OCI-LY1 (cell line): ENCODE measurements around the gene PSME4.

Source experiments
- H2AFZ ChIP-seq: fragments of 200-600 bp; sonication (generic), shearing (Covaris generic); 2 replicates; pipeline ENCODE4 v1.6.0; 2014; ENCODE audit warnings: antibody characterized with exemption, mild to moderate bottlenecking, low read length
- H3F3A ChIP-seq: fragments of 200-600 bp; sonication (generic), shearing (Covaris generic); 2 replicates; pipeline ENCODE4 v1.6.0; 2014; ENCODE audit warnings: mild to moderate bottlenecking, antibody characterized with exemption, low read length, moderate library complexity; ENCODE audit not compliant: insufficient read depth
- H3K27ac ChIP-seq: fragments of 200-600 bp; sonication (generic); 2 replicates; pipeline ENCODE4 v1.5.1; 2014; ENCODE audit warnings: low read length, mixed run types, mild to moderate bottlenecking, low read depth; ENCODE audit not compliant: poor library complexity, severe bottlenecking
- H3K27me3 ChIP-seq: fragments of 200-600 bp; sonication (generic); 2 replicates; pipeline ENCODE4 v1.6.0; 2014; ENCODE audit warnings: antibody characterized with exemption, mild to moderate bottlenecking, low read length, moderate library complexity; ENCODE audit not compliant: insufficient read depth
- H3K36me3 ChIP-seq: fragments of 200-600 bp; sonication (generic); 2 replicates; pipeline ENCODE4 v1.6.1; 2014; ENCODE audit warnings: mild to moderate bottlenecking, antibody characterized with exemption, low read length, moderate library complexity, mixed read lengths; ENCODE audit not compliant: insufficient read depth
- H3K4me1 ChIP-seq: fragments of 200-600 bp; sonication (generic); 2 replicates; pipeline ENCODE4 v1.5.1; 2014; ENCODE audit warnings: mild to moderate bottlenecking, low read length, moderate library complexity; ENCODE audit not compliant: insufficient read depth, severe bottlenecking
- H3K4me2 ChIP-seq: fragments of 200-600 bp; sonication (generic), shearing (Covaris generic); 2 replicates; pipeline ENCODE4 v1.6.1; 2014; ENCODE audit warnings: low read length
- H3K4me3 ChIP-seq: fragments of 200-600 bp; sonication (generic); 2 replicates; pipeline ENCODE4 v1.5.1; 2014; ENCODE audit warnings: low read length, low read depth, mild to moderate bottlenecking, mixed read lengths; ENCODE audit not compliant: poor library complexity, severe bottlenecking
- H3K79me2 ChIP-seq: fragments of 200-600 bp; shearing (Covaris generic); 2 replicates; pipeline ENCODE4 v1.6.1; 2016; ENCODE audit warnings: mixed run types, low read length, mixed read lengths; ENCODE audit not compliant: insufficient read depth
- H3K9ac ChIP-seq: fragments of 200-600 bp; sonication (generic), shearing (Covaris generic); 2 replicates; pipeline ENCODE4 v1.6.1; 2014; ENCODE audit warnings: mild to moderate bottlenecking, low read length, mixed read lengths
- H3K9me2 ChIP-seq: fragments of 200-600 bp; sonication (generic), shearing (Covaris generic); 2 replicates; pipeline ENCODE4 v1.6.1; 2014; ENCODE audit warnings: low read depth, mild to moderate bottlenecking, low read length, mixed read lengths
- H3K9me3 ChIP-seq: fragments of 200-600 bp; shearing (Covaris generic); 2 replicates; pipeline ENCODE4 v1.6.1; 2014; ENCODE audit warnings: low read length, mixed read lengths
- H4K20me1 ChIP-seq: fragments of 200-600 bp; sonication (generic), shearing (Covaris generic); 2 replicates; pipeline ENCODE4 v1.6.0; 2016; ENCODE audit warnings: mild to moderate bottlenecking, low read length; ENCODE audit not compliant: insufficient read depth
- CTCF ChIP-seq: fragments of 200-600 bp; sonication (generic), shearing (Covaris generic); IDR thresholded peaks from 2 replicates; pipeline ENCODE4 v1.5.1; 2017; ENCODE audit warnings: mild to moderate bottlenecking, antibody characterized with exemption, low read length, moderate library complexity, mixed read lengths
- EZH2 ChIP-seq: fragments of 200-600 bp; sonication (generic), shearing (Covaris generic); IDR thresholded peaks from 2 replicates; pipeline ENCODE4 v1.8.0; 2017; ENCODE audit warnings: borderline replicate concordance, mixed run types, mild to moderate bottlenecking, antibody characterized with exemption, low read length, moderate library complexity, mixed read lengths

Gene PSME4

GRCh38 chr2:53903011-53903410, 67.8 kb downstream of the PSME4 start:
- H3K27me3 ChIP-seq: no peaks in the 10 kb centered on the region
- no peak overlapping the region for H2AFZ ChIP-seq
- H3F3A ChIP-seq: no peaks in the 10 kb centered on the region
- no peak overlapping the region for H3K4me2 ChIP-seq
- H4K20me1 ChIP-seq: no peaks in the 10 kb centered on the region
- H3K9ac ChIP-seq: no peak overlapping the region
- no peaks in the 10 kb centered on the region for H3K4me1 ChIP-seq
- TF ChIP-seq CTCF (no peak), EZH2 (no peak)
- H3K4me3 ChIP-seq: no peak overlapping the region
- H3K27ac ChIP-seq: no peak overlapping the region
- H3K79me2 ChIP-seq: no peaks in the 10 kb centered on the region
- no peaks in the 10 kb centered on the region for H3K9me3 ChIP-seq
- no peaks in the 10 kb centered on the region for H3K9me2 ChIP-seq
- H3K36me3 ChIP-seq: peaks cover 98% of the 10 kb centered on the region

DNA sequence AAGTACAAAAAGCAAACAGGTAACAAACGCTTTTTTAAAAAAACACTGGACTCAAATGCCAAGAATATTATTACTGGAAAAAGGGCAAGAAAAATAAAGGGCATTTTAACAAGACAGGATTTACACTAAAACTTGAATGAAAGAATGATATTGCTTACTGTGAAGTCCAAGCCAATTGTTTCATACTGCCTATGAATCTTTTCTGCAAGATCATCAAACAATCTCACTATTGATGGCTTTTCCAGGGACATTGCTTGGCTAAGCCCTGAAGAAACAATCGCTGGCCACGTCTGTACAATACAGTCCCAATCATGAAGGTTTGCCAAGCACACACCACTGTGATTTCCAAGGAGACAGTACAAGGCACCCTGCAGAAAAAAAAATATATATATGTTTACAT, 69.6 kb downstream of the PSME4 start:
- Histone ChIP-seq H2AFZ (no peak overlapping the region), H3K4me2 (no peak overlapping the region), H3K4me3 (no peak overlapping the region), H3K9me3 (no peaks in the 10 kb centered on the region), H3F3A (no peaks in the 10 kb centered on the region), H3K27ac (no peak overlapping the region), H3K27me3 (no peaks in the 10 kb centered on the region), H4K20me1 (no peaks in the 10 kb centered on the region), H3K9ac (no peak overlapping the region), H3K9me2 (no peaks in the 10 kb centered on the region), H3K79me2 (no peaks in the 10 kb centered on the region), H3K4me1 (no peaks in the 10 kb centered on the region), H3K36me3 (peaks cover 98% of the 10 kb centered on the region)
- no peak for TF ChIP-seq EZH2
- no peak for TF ChIP-seq CTCF

DNA sequence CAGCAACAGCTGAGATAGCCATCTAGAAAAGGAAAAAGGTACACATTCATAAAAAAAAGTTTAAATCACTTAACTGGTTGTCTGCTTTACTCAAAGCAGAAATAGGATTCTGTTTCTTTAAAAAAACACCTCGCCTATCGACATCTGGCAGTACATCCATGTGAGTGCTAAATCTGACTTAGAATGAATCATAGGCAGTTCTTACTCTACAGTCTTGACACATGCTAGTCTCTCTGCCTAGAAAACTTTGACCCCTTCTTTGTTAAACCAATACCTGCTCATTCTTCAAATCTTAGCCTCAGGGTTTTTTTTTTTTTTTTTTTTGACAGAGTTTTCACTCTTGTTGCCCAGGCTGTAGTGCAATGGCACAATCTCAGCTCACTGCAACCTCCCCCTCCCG, 73.9 kb downstream of the PSME4 start:
- no peak for TF ChIP-seq EZH2
- no peak for TF ChIP-seq CTCF
- Histone ChIP-seq H3K27ac (no peak overlapping the region), H3K4me3 (no peak overlapping the region), H3K27me3 (no peaks in the 10 kb centered on the region), H3K79me2 (no peaks in the 10 kb centered on the region), H3F3A (no peaks in the 10 kb centered on the region), H3K36me3 (peaks cover 100% of the 10 kb centered on the region), H3K9ac (no peak overlapping the region), H3K9me2 (no peaks in the 10 kb centered on the region), H2AFZ (no peak overlapping the region), H3K4me2 (no peak overlapping the region), H3K9me3 (no peaks in the 10 kb centered on the region), H3K4me1 (no peaks in the 10 kb centered on the region), H4K20me1 (no peaks in the 10 kb centered on the region)
